GM12872 (cell line): ENCODE results near the gene PRR35.

Experiments
- TF ChIP-seq, protein P1 (sequence below): IDR thresholded peaks from 3 replicates; pipeline ENCODE4 v1.5.1; 2011; ENCODE audit warnings: low read depth, mild to moderate bottlenecking, low read length, moderate library complexity; ENCODE audit not compliant: insufficient read depth

The PRR35 gene

DNA sequence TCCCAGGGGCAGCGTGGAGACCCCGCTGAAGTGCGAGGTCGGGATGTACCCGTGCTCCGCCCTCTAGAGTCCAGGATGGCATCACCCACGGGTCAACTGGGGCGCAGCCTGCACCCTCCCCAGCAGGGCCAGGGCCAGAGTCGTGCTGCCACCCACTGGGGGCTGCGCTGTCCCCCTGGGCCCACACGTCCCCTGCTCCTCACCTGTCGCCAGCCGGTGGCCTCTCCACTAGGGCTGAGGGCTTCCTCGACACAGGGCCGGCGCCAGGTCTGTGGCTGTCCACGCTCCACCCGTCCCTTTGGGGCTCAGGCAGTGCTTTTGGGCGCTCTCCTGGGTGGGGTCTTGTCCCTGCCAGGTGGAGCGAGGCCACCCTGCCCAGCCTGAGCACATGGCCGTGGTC is 11.6 kb upstream of the PRR35 start:
- TF ChIP-seq, protein P1, sequence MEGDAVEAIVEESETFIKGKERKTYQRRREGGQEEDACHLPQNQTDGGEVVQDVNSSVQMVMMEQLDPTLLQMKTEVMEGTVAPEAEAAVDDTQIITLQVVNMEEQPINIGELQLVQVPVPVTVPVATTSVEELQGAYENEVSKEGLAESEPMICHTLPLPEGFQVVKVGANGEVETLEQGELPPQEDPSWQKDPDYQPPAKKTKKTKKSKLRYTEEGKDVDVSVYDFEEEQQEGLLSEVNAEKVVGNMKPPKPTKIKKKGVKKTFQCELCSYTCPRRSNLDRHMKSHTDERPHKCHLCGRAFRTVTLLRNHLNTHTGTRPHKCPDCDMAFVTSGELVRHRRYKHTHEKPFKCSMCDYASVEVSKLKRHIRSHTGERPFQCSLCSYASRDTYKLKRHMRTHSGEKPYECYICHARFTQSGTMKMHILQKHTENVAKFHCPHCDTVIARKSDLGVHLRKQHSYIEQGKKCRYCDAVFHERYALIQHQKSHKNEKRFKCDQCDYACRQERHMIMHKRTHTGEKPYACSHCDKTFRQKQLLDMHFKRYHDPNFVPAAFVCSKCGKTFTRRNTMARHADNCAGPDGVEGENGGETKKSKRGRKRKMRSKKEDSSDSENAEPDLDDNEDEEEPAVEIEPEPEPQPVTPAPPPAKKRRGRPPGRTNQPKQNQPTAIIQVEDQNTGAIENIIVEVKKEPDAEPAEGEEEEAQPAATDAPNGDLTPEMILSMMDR, result no peak

DNA sequence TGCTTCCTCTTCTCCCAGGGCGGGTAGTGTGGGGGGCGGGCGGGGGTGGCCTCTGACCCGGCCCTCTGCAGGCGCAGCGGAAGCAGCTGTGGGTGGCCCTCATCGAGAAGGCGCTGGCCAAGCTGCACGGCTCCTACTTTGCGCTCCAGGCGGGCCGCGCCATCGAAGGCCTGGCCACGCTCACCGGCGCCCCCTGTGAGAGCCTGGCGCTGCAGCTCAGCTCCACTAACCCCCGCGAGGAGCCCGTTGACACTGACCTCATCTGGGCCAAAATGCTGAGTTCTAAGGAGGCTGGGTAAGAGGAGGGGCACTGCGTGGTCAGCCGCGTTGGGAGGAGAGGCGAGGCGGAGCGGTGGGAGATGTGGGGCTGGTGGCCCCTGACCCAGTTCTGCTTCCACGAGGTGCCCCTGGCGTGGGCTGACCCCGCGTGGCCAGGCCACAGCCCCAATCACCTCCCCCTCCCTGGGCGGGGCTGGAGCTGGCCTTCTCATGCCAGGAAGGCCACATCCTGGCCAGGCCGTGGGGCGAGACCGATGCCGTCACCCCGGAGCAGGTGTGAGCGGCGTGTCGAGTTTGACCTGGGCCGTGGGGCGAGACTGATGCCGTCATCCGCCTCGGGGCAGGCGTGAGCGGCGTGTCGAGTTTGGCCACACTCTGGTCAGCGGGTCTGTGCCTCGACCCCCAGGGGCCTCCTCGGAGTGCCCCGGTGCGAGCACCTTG is 10.5 kb upstream of the PRR35 start:
- TF ChIP-seq, protein P1, result no peak

DNA sequence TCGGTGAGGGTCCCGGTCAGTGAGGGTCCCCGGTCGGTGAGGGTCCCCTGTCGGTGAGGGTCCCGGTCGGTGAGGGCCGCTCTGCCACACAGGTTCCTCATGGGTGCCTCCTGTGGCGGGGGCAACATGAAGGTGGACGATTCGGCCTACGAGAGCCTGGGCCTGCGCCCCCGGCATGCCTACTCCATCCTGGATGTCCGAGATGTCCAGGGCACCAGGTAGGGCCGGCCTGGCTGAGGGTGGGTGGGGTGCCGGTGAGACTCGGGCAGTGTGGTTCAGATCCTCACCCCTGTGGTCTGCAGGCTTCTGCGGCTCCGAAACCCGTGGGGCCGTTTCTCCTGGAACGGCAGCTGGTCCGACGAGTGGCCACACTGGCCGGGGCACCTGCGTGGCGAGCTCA is 9.0 kb upstream of the PRR35 start:
- TF ChIP-seq, protein P1, result no peak

DNA sequence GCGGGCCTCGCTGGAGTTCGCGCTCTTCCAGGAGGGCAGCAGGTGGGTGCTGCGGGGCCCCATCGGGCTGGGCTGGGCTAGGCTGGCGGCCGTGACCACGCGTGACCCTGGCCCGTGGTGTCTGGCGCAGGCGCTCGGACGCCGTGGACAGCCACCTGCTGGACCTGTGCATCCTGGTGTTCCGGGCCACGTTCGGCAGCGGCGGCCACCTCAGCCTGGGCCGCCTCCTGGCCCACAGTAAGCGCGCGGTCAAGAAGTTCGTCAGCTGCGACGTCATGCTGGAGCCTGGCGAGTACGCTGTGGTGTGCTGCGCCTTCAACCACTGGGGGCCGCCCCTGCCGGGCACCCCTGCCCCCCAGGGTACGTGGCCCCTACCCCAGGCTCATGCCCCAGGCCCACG is 8.0 kb upstream of the PRR35 start:
- TF ChIP-seq, protein P1, result no peak

DNA sequence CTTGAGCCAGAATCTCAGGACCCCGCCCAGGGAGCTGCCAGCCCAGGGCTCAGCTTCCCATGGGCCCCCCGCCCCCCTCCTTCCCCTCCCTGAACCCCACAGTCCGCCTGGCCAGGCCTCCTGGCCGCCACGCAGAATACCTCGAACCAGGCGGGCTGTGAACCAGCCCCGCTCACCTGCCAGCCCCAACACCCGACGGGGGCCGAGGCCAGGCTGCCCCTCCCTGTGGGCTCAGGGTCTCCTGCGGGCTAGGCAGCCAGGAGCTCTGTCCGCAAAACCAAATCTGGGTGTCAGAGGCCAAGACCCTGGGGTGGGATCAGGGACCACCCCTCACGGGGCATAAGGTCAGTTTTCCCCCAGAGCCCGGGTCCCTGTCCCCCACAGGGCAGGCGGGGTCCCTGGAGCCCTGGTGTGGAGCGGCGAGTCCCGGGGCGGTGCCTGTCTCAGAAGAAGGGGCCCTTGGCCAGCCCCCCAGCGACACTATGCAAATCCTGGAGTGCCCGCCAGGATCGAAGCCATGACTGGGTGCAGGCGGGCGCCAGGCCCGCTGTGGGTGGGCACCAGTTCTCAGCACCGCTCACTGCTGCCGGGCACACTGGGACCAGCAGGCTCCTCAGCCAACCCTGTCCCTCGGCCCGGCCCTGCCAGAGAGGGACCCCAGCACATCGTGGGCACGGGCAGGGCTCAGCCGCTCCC is 6.4 kb upstream of the PRR35 start:
- TF ChIP-seq, protein P1, result no peak

DNA sequence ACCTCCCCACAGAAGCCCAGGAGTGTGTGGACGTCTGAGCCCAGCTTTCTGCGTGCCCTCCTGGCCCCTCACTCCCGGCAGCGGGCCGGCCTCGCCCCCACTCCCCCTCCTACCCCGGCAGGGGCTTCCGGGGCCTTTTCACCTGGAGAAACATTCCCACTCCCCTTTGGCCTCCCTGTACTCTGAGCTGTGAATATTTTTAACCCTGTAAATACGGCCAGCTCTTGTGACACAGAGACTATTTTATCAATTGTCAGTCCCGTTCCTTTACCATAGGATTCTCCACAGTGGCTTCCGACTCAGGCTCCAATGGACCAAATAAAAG is 5.9 kb upstream of the PRR35 start:
- TF ChIP-seq, protein P1, result no peak

DNA sequence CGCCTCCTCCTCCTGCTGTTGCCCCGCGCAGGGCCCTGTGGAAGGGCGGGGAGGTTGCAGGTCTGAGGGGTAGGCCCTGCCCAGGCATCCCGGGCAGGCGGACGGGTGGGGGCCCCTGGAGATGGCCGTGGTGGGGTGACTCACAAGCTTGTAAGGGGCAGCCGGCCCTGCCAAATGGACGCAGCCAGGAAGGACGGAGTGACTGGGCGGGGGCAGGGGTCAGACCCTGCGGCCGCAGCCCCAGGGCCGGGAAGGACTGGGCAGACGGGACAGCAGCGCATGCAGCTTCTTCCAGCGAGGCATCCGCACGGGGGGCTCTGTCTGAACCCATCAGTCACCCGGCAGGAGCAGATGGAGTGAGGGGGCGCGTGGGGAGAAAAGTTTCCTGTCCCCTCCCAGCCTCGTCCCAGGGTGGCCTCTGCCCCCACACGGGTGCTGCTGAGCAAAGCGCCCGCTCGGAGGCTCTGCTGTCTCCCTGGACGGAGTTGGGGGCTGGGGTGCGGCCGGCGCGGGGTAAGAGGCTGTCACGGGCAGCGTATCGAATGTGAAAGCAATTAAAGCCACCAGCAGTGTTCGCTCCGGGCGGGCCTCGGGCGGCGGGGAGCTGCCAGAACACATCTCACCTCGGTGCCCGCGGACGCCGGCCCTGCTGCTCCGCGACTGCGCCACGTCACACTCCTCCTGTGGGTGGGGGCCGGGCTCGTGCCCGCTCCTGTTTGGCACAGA is 5.4 kb upstream of the PRR35 start:
- TF ChIP-seq, protein P1, result no peak
